SK-N-MC (cell line): ENCODE measurements around the gene SLC6A9.

ENCODE experiments used
- EZH2 ChIP-seq: fragments of 200-600 bp; sonication (generic); IDR thresholded peaks from one replicate; pipeline ENCODE4 v1.6.1; 2017; ENCODE audit warnings: antibody characterized with exemption
- FOXP2 ChIP-seq: optimal IDR thresholded peaks from 2 replicates; pipeline ENCODE3; 2011; ENCODE audit warnings: mild to moderate bottlenecking, moderate library complexity; ENCODE audit not compliant: insufficient read depth; ENCODE audit errors: extremely low read length, control extremely low read depth
- POLR2AphosphoS5 ChIP-seq: IDR thresholded peaks from 2 replicates; pipeline ENCODE4 v1.6.1; 2012; ENCODE audit warnings: mild to moderate bottlenecking, low read depth, low read length, borderline replicate concordance

GRCh38 chr1:44074415-44074814, 43.2 kb upstream of the SLC6A9 start:
- TF ChIP-seq POLR2AphosphoS5, result no peak
- TF ChIP-seq EZH2, result no peak
- TF ChIP-seq FOXP2, result no peak
